ENCODE results near the gene JCAD.
"Not testable (repeated sequence)": the region's sequence is repeated elsewhere in the genome, so short reads cannot be mapped to it uniquely, and the experiment has no call there.

JCAD gene

GRCh38 chr10:29981510-29981909, 77.9 kb downstream of the JCAD start:
- FAIRE-seq: no peak

DNA sequence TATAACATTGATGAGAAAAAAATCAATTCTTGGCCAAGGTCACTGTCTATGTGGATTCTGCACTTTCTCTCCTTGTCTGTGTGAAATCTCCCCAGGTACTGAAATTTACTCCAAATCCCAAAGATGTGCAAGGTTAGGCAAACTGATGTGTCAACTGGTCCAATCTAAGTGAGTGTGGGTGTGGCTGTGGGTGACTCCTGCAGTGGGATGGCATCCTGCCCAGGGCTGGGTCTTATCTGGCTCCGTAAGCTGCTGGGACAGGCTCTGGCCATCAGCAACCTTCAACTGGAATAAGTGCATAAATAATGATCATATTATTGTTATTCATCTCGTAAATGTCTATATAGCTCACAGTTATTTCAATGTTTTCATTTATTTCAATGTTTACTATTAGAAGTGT, 79.3 kb downstream of the JCAD start:
- FAIRE-seq: no peak

DNA sequence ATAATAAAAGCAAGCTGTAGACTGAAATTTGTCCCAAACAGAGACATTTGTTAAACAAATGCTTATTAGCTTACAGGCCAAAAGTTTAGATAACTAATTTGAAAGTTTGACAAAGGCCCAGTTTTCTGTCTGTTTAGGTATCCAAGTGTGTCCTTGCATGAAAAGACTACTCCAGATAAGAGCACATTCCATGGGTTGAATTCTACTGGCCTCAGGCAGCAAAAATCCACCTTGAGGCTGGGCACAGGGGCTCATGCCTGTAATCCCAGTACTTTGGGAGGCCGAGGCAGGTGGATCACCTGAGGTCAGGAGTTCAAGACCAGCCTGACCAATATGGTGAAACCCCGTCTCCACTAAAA, 80.0 kb downstream of the JCAD start:
- not testable (repeated sequence) for FAIRE-seq

- FAIRE-seq: no peak
These were observed 82.2 kb downstream of the JCAD start for GRCh38 chr10:29977171-29977570.

GRCh38 chr10:29976134-29976533, 83.3 kb downstream of the JCAD start:
- FAIRE-seq: no peak

- FAIRE-seq: no peak
These were observed 84.6 kb downstream of the JCAD start for GRCh38 chr10:29974773-29975172.

DNA sequence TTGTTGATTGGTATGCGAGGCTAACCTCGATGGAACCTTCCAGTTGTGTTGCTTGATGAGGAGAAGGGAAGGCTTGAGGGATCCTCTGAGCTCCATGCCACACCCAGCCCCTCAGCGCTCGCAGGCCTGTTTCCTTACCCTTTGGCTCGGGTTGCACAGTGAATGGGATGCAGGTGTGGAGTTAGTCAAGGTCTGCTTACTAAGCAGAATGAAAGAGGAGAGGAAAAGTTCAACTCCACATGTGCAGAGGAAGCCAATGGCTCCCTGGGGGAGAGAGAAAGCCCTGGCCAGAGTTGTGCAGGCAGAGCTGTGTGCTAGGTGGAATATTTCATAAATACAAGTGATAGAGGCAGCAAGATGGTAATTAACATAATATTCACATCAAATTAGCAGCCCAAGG, 85.5 kb downstream of the JCAD start:
- no peak for FAIRE-seq

DNA sequence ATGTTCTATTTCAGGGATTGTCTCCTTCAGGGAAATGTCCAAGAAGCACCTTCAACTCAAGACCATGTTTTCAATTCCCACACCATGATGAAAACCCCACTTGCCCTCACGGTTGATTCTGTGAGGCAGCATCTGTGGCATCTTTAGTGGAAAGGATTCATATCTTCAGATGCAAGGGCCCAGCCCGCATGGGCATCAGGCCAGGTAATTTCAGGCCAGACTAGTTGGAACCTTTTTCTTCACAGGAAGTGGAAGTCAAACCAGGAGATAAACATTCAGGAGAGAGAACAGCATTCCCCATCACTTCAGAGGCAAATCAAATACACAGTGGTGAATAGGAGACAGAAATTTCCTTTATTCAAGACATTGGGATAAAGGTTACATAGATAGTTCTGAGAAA, 88.8 kb downstream of the JCAD start:
- FAIRE-seq: no peak

- no peak for FAIRE-seq
These were observed 89.4 kb downstream of the JCAD start for GRCh38 chr10:29970012-29970396.

DNA sequence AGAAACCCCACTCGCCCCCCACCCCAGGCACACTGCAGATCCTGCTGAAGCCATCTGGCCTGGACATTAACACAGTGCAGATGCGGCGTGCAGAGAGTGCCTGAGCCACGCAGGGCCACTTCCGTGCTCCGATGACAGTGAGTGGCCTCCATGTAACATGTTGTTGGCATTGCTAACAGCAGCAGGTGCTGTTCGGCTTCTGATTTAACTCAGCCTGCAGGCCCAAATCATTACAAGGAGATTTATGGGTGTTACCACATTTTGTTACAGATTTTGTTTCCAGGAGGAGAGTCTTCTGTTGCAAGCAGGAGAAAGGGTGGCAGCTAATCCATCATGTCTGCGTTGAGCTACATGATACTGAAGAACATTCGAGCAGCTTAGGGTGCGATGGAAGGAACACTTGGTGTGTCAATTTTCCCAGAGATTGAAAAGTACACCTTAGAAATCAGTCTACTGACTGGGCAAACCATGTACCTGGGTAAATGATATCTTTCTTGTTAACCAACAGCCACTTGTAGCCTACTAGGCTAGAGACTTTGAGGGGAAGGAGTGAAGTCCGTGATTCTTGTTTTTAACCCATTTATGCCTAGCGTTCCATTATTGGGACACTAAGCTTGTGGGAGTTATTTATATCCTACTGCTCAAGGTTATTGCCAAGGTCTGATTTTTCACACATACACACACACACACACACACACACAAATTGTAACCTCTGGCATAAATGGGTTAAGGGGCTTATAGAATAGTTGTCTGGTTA, 90.0 kb downstream of the JCAD start:
- no peak for FAIRE-seq

GRCh38 chr10:29968585-29968984, 90.8 kb downstream of the JCAD start:
- FAIRE-seq: no peak

- FAIRE-seq: no peak
These were observed 93.1 kb downstream of the JCAD start for GRCh38 chr10:29966269-29966668.
